Fibroblast of villous mesenchyme (primary cell): ENCODE results near the gene PFDN1. TPM values are rescaled to one million over a fixed set of nuclear protein-coding genes. Genes with fewer than 3 reads are reported as not detected.

ENCODE experiments used
- DNase-seq: peaks from one replicate; pipeline ENCODE4 v3.0.0-alpha.2; 2010; ENCODE audit warnings: low read depth
- H3K4me3 ChIP-seq: 2 replicates; pipeline ENCODE4 v1.5.1; 2011; ENCODE audit warnings: low read depth, mild to moderate bottlenecking, low read length
- total RNA-seq: library from RNA; depleted of rRNA; stranded (reverse); fragments of >200 nt; gene quantifications from 2 replicates; pipeline ENCODE4 v1.2.3, GENCODE V29; 2012
- TF ChIP-seq, protein P1 (sequence below): IDR thresholded peaks from 2 replicates; pipeline ENCODE4 v1.5.1; 2012; ENCODE audit warnings: low read depth, mild to moderate bottlenecking, low read length; ENCODE audit not compliant: insufficient read depth

Gene PFDN1
- total RNA-seq, 1 donor = 69.1 TPM

GRCh38 chr5:140273401-140273877, 29.5 kb downstream of the PFDN1 start:
- no peak overlapping the region for H3K4me3 ChIP-seq
- DNase-seq = peak; percentile 68
- TF ChIP-seq, protein P1, sequence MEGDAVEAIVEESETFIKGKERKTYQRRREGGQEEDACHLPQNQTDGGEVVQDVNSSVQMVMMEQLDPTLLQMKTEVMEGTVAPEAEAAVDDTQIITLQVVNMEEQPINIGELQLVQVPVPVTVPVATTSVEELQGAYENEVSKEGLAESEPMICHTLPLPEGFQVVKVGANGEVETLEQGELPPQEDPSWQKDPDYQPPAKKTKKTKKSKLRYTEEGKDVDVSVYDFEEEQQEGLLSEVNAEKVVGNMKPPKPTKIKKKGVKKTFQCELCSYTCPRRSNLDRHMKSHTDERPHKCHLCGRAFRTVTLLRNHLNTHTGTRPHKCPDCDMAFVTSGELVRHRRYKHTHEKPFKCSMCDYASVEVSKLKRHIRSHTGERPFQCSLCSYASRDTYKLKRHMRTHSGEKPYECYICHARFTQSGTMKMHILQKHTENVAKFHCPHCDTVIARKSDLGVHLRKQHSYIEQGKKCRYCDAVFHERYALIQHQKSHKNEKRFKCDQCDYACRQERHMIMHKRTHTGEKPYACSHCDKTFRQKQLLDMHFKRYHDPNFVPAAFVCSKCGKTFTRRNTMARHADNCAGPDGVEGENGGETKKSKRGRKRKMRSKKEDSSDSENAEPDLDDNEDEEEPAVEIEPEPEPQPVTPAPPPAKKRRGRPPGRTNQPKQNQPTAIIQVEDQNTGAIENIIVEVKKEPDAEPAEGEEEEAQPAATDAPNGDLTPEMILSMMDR = no peak

- DNase-seq = no peak
- no peak overlapping the region for H3K4me3 ChIP-seq
- TF ChIP-seq, protein P1 = no peak
Observed at GRCh38 chr5:140270008-140270407, 32.9 kb downstream of the PFDN1 start.

DNA sequence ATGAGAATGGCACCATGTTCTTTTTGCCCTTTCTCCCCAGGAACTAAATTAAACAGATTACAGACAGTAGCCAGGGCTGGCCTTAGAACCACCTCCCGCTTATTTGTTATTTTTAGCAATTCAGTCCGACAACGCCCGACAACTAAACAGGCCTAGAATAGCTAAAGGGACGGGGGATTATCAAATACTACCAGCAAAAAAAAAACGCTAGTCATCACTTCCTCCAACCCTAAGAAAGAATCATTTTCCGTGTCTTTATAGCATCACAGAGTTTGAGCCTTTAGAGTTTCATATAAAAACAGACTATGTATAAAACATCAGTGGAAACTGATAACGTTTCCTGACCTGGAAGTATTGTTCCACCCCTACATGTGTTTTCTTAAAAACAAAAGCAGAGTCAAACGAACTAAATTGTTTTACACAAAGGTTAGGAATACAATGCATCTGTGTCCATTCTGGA, 35.3 kb downstream of the PFDN1 start:
- DNase-seq = no peak
- H3K4me3 ChIP-seq = no peak overlapping the region
- TF ChIP-seq, protein P1 = no peak

DNA sequence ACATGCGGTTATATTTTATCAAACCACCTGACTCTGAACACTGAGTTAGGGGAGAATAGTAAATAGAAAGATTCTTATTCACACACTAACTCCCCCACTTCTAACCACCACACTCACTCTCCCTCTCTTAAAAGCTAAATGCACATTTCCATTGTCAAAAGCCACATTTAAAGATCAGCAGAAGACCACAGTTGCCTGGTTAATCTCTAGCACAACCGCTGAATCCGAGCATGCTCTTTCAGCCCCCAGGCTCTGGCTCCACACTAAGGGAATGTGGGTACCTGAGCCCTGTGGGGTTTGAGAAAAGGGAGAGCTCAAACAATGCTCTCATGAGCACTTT, 35.7 kb downstream of the PFDN1 start:
- H3K4me3 ChIP-seq = no peak overlapping the region
- TF ChIP-seq, protein P1 = no peak
- no peak for DNase-seq

GRCh38 chr5:140266471-140267200, 36.3 kb downstream of the PFDN1 start:
- TF ChIP-seq, protein P1 = no peak
- no peak for DNase-seq
- H3K4me3 ChIP-seq = no peak overlapping the region

GRCh38 chr5:140265845-140266244, 37.1 kb downstream of the PFDN1 start:
- H3K4me3 ChIP-seq = no peak overlapping the region
- DNase-seq = no peak
- TF ChIP-seq, protein P1 = no peak

GRCh38 chr5:140262839-140263238, 40.1 kb downstream of the PFDN1 start:
- TF ChIP-seq, protein P1 = no peak
- no peak for DNase-seq
- no peak overlapping the region for H3K4me3 ChIP-seq
